ENCODE results near the gene SLC2A13. TPM values are rescaled to one million over a fixed set of nuclear protein-coding genes. Genes with fewer than 3 reads are reported as not detected.

Gene SLC2A13
- total RNA-seq, result 8.8 and 18.3 TPM in 2 replicates

DNA sequence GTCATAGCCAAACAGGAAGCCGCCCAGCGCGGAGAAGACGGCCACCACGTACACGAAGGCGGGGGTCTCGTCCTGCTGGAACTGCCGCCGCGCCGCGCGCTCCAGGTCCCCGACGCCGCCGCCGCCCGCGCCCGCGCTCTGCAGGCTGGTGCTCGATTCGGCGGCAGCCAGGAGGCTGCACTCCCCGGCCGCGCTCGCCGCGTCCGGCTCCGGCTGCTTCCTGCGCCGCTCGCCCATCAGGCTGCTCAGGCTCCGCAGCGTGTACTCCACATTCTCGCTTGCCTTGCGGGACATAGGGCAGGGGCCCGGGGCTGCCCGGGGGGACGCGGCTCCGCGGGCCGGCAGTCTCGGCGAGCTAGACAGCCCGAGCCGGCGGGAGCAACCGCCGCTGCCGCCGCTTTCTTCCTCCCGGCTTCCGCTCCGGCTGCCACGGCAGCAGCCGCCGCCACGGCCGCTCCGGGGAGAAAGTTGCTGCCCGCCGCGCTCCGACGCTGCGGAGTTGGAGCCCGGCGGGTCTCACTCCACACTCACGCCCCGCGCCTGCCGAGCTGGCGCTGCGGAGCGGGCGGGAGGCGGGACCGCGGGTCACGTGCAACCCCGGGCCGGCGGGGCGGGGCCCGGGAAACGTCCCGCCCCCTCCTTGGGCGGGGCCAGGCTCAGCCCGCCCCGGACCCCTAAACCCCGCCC, at the start of gene SLC2A13:
TSS of gene SLC2A13 (minus strand) at position 567 of the 687 bp plus-strand sequence. CDS start at position 294, 273 bp downstream.

Small RNA genes within 50 kb of the gene (small RNA-seq; reads per million reads assigned to genes)
- gene RF00414 (ENCODE audit: low replicate concordance), result not detected

Other genes starting within 250 kb of the SLC2A13 start
- gene LRRK2, start 118.9 kb upstream of the SLC2A13 start, total RNA-seq, result 1.1 and 2.6 TPM in 2 replicates

All from placental pericyte (primary cell).